ENCODE results near the gene MDP1. TPM values are rescaled to one million over a fixed set of nuclear protein-coding genes. Genes with fewer than 3 reads are reported as not detected.

MDP1 gene
- total RNA-seq, 1 donor, result 14.8 TPM

- no peaks in the 10 kb centered on the region for H3K27me3 ChIP-seq (ENCODE audit: insufficient read depth, low read length)
- no peak for DNase-seq (ENCODE audit: insufficient read length, low spot score, missing footprints)
- H3K4me2 ChIP-seq (ENCODE audit: insufficient read depth, low read length), result peak overlapping the region; percentile 88
- H3K36me3 ChIP-seq (ENCODE audit: insufficient read depth, low read length), result peaks cover 27% of the 10 kb centered on the region
- no peaks in the 10 kb centered on the region for H3K9me3 ChIP-seq (ENCODE audit: low read depth, low read length)
- H3K4me3 ChIP-seq (ENCODE audit: insufficient read depth, low read length), result peak overlapping the region; percentile 92
- H3K27ac ChIP-seq (ENCODE audit: low read depth, low read length), result peak overlapping the region; percentile 98
- TF ChIP-seq CTCF (IDR thresholded peaks at IDR 0.05; ENCODE audit: extremely low read depth, low read depth, low read length), result no peak
- H2AFZ ChIP-seq (ENCODE audit: low read length), result peak overlapping the region; percentile 68
- H3K79me2 ChIP-seq (ENCODE audit: insufficient read depth, low read length), result peaks cover 34% of the 10 kb centered on the region
- H4K20me1 ChIP-seq (ENCODE audit: insufficient read depth, low read length), result peaks cover 10% of the 10 kb centered on the region
- H3K4me1 ChIP-seq (ENCODE audit: insufficient read depth, low read length), result peaks cover 22% of the 10 kb centered on the region
Observed at GRCh38 chr14:24243336-24243836, 27.5 kb upstream of the MDP1 start.

- H3K36me3 ChIP-seq (ENCODE audit: insufficient read depth, low read length), result peaks cover 42% of the 10 kb centered on the region
- TF ChIP-seq CTCF (IDR thresholded peaks at IDR 0.05; ENCODE audit: extremely low read depth, low read depth, low read length), result peak; percentile 34
- peaks cover 26% of the 10 kb centered on the region for H3K4me1 ChIP-seq (ENCODE audit: insufficient read depth, low read length)
- peak; percentile 99 for DNase-seq (ENCODE audit: insufficient read length, low spot score, missing footprints)
- no peaks in the 10 kb centered on the region for H3K9me3 ChIP-seq (ENCODE audit: low read depth, low read length)
- peak overlapping the region; percentile 98 for H3K27ac ChIP-seq (ENCODE audit: low read depth, low read length)
- H3K79me2 ChIP-seq (ENCODE audit: insufficient read depth, low read length), result peaks cover 37% of the 10 kb centered on the region
- H3K27me3 ChIP-seq (ENCODE audit: insufficient read depth, low read length), result no peaks in the 10 kb centered on the region
- peak overlapping the region; percentile 92 for H3K4me3 ChIP-seq (ENCODE audit: insufficient read depth, low read length)
- peak overlapping the region; percentile 88 for H3K4me2 ChIP-seq (ENCODE audit: insufficient read depth, low read length)
- peaks cover 11% of the 10 kb centered on the region for H4K20me1 ChIP-seq (ENCODE audit: insufficient read depth, low read length)
- H2AFZ ChIP-seq (ENCODE audit: low read length), result peak overlapping the region; percentile 95
Observed at GRCh38 chr14:24241829-24242443, 26.1 kb upstream of the MDP1 start.

GRCh38 chr14:24240110-24240918 lies 24.4 kb upstream of the MDP1 start:
- H3K27ac ChIP-seq (ENCODE audit: low read depth, low read length), result peak overlapping the region; percentile 4
- H3K4me3 ChIP-seq (ENCODE audit: insufficient read depth, low read length), result no peak overlapping the region
- peaks cover 52% of the 10 kb centered on the region for H3K79me2 ChIP-seq (ENCODE audit: insufficient read depth, low read length)
- H3K36me3 ChIP-seq (ENCODE audit: insufficient read depth, low read length), result peaks cover 58% of the 10 kb centered on the region
- peaks cover 12% of the 10 kb centered on the region for H4K20me1 ChIP-seq (ENCODE audit: insufficient read depth, low read length)
- DNase-seq (ENCODE audit: insufficient read length, low spot score, missing footprints), result no peak
- H3K9me3 ChIP-seq (ENCODE audit: low read depth, low read length), result no peaks in the 10 kb centered on the region
- H3K4me2 ChIP-seq (ENCODE audit: insufficient read depth, low read length), result peak overlapping the region; percentile 40
- H3K4me1 ChIP-seq (ENCODE audit: insufficient read depth, low read length), result peaks cover 26% of the 10 kb centered on the region
- H3K27me3 ChIP-seq (ENCODE audit: insufficient read depth, low read length), result no peaks in the 10 kb centered on the region
- no peak for TF ChIP-seq CTCF (IDR thresholded peaks at IDR 0.05; ENCODE audit: extremely low read depth, low read depth, low read length)
- H2AFZ ChIP-seq (ENCODE audit: low read length), result no peak overlapping the region

GRCh38 chr14:24238527-24239037 lies 22.7 kb upstream of the MDP1 start:
- H3K79me2 ChIP-seq (ENCODE audit: insufficient read depth, low read length), result peaks cover 64% of the 10 kb centered on the region
- no peak overlapping the region for H3K4me2 ChIP-seq (ENCODE audit: insufficient read depth, low read length)

More at GRCh38 chr14:24238527-24239037, 22.7 kb upstream of the MDP1 start:
- no peak for TF ChIP-seq CTCF (IDR thresholded peaks at IDR 0.05; ENCODE audit: extremely low read depth, low read depth, low read length)
- Histone ChIP-seq H3K36me3 (ENCODE audit: insufficient read depth, low read length) (peaks cover 61% of the 10 kb centered on the region), H3K27ac (ENCODE audit: low read depth, low read length) (no peak overlapping the region), H3K9me3 (ENCODE audit: low read depth, low read length) (no peaks in the 10 kb centered on the region), H3K4me3 (ENCODE audit: insufficient read depth, low read length) (no peak overlapping the region), H3K4me1 (ENCODE audit: insufficient read depth, low read length) (peaks cover 42% of the 10 kb centered on the region), H2AFZ (ENCODE audit: low read length) (no peak overlapping the region), H3K27me3 (ENCODE audit: insufficient read depth, low read length) (no peaks in the 10 kb centered on the region), H4K20me1 (ENCODE audit: insufficient read depth, low read length) (peaks cover 12% of the 10 kb centered on the region)
- no peak for DNase-seq (ENCODE audit: insufficient read length, low spot score, missing footprints)

All from osteoblast (primary cell).